ENCODE data around the gene CDKN1A.

DNA sequence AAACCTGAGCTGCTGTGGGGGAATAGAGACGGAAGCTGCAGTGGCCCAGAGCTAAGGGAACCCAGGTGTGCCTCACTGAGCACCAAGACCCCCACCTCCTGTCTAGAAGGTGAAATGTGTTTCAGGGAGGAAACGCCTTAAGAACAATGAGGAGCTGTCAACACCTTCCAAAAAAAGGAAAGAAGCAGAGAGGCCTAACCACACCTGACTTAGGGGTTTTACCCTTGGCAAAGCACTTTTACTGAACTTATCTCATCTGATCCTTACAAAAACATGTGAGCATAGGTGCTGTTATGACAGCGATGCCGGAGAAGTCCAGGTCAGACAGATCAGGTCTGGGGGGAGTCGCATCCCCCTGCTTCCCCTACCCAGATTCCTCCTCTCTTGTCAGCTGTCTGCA lies 16.1 kb upstream of the CDKN1A start:
- TF ChIP-seq, protein P1, sequence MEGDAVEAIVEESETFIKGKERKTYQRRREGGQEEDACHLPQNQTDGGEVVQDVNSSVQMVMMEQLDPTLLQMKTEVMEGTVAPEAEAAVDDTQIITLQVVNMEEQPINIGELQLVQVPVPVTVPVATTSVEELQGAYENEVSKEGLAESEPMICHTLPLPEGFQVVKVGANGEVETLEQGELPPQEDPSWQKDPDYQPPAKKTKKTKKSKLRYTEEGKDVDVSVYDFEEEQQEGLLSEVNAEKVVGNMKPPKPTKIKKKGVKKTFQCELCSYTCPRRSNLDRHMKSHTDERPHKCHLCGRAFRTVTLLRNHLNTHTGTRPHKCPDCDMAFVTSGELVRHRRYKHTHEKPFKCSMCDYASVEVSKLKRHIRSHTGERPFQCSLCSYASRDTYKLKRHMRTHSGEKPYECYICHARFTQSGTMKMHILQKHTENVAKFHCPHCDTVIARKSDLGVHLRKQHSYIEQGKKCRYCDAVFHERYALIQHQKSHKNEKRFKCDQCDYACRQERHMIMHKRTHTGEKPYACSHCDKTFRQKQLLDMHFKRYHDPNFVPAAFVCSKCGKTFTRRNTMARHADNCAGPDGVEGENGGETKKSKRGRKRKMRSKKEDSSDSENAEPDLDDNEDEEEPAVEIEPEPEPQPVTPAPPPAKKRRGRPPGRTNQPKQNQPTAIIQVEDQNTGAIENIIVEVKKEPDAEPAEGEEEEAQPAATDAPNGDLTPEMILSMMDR (IDR thresholded peaks at IDR 0.05; ENCODE audit: low read length): no peak
- no peak for TF ChIP-seq EZH2 (IDR thresholded peaks at IDR 0.05; ENCODE audit: borderline replicate concordance, low read length)
